HCT116 (cell line): Measurements from ENCODE around the gene GLDC. TPM values are rescaled to one million over a fixed set of nuclear protein-coding genes. Genes with fewer than 3 reads are reported as not detected.

ENCODE experiments used
- ATAC-seq: fragments of 200-7000 bp; cut with Tn5 transposase; 2 replicates; pipeline ENCODE4 v1.9.1; 2020; ENCODE audit warnings: mild to moderate bottlenecking, moderate library complexity
- BruUV-seq: library from RNA; stranded (reverse); fragments of 400-500 nt; replicated peaks from 2 replicates; lab custom pipeline; 2021; lab: Mats Ljungman, UMichigan
- CTCF ChIA-PET: fragments of 300-600 bp; sonication (Branson Sonifier 250); formaldehyde crosslinking; loops from one replicate; lab custom pipeline; 2021; ENCODE audit warnings: antibody characterized with exemption; lab: Charles Lee
- POLR2A ChIA-PET: fragments of 300-600, 350-600 bp; sonication (Branson Sonifier 250); formaldehyde crosslinking; loops from one replicate; lab custom pipeline; 2021; ENCODE audit warnings: antibody characterized with exemption; lab: Charles Lee
- RAD21 ChIA-PET, 2 experiments: fragments of 300-600 bp; sonication (Branson Sonifier 250); formaldehyde crosslinking; loops; one replicate each; lab custom pipeline; 2023; ENCODE audit warnings: low total read pairs in 2 of 2; ENCODE audit not compliant: uncharacterized antibody in 2 of 2, unreplicated experiment in 2 of 2, low non-redundant PET in 1 of 2; lab: Charles Lee
- DNase-seq: peaks from one replicate; pipeline ENCODE4 v3.0.0-alpha.2; 2010; ENCODE audit warnings: low read depth, low spot score
- H2AFZ ChIP-seq: fragments of 200-600 bp; shearing (Covaris generic), sonication (generic); 2 replicates; pipeline ENCODE4 v1.6.1; 2017; ENCODE audit warnings: low read depth, mixed run types, mixed read lengths, antibody characterized with exemption, low read length; ENCODE audit not compliant: poor library complexity, severe bottlenecking
- H3K27ac ChIP-seq: 2 replicates; pipeline ENCODE4 v1.5.1; 2012; ENCODE audit warnings: low read depth, low read length
- H3K27me3 ChIP-seq: fragments of 200-600 bp; sonication (generic); 2 replicates; pipeline ENCODE4 v1.6.1; 2016; ENCODE audit warnings: mixed run types, low read length, mixed read lengths; ENCODE audit not compliant: insufficient read depth
- H3K36me3 ChIP-seq, 2 experiments: fragments of 200-500 bp in 1 of 2; fragments of 200-600 bp in 1 of 2; sonication (Bioruptor generic) in 1 of 2; sonication (generic) in 1 of 2; 2 replicates each; pipeline versions ENCODE4 v1.5.1 to v1.6.1; 2014 to 2016; ENCODE audit warnings: low read length in 2 of 2, inconsistent platforms in 1 of 2, mixed read lengths in 1 of 2, mixed run types in 1 of 2; ENCODE audit not compliant: insufficient read depth in 2 of 2, control insufficient read depth in 1 of 2
- H3K4me1 ChIP-seq, 2 experiments: fragments of 200-600 bp in 1 of 2; sonication (generic) in 1 of 2; 2 replicates each; pipeline versions ENCODE4 v1.5.1 to v1.6.1; 2012 to 2017; ENCODE audit warnings: low read length in 2 of 2, inconsistent platforms in 1 of 2, mild to moderate bottlenecking in 1 of 2, mixed read lengths in 1 of 2, mixed run types in 1 of 2, moderate library complexity in 1 of 2; ENCODE audit not compliant: insufficient read depth in 2 of 2, control insufficient read depth in 1 of 2
- H3K4me2 ChIP-seq: fragments of 200-600 bp; sonication (generic); 2 replicates; pipeline ENCODE4 v1.6.1; 2017; ENCODE audit warnings: mixed run types, low read length, mixed read lengths
- H3K4me3 ChIP-seq, 2 experiments: fragments of 200-600 bp in 1 of 2; sonication (generic) in 1 of 2; replicated peaks in 1 of 2; 2 replicates each; pipeline ENCODE4 v1.5.1; 2011 to 2016; ENCODE audit warnings: low read length in 2 of 2, control low read depth in 1 of 2, low read depth in 1 of 2, mild to moderate bottlenecking in 1 of 2, mixed read lengths in 1 of 2, mixed run types in 1 of 2
- H3K79me2 ChIP-seq: fragments of 200-600 bp; sonication (generic); 2 replicates; pipeline ENCODE4 v1.6.1; 2017; ENCODE audit warnings: mild to moderate bottlenecking, mixed run types, low read length, moderate library complexity, mixed read lengths; ENCODE audit not compliant: insufficient read depth
- H3K9ac ChIP-seq: fragments of 200-600 bp; sonication (generic); 2 replicates; pipeline ENCODE4 v1.6.1; 2016; ENCODE audit warnings: low read length, mixed read lengths
- H3K9me2 ChIP-seq: fragments of 200-600 bp; sonication (generic), shearing (Covaris generic); 2 replicates; pipeline ENCODE4 v1.6.1; 2017; ENCODE audit warnings: mixed run types, mild to moderate bottlenecking, moderate library complexity; ENCODE audit not compliant: insufficient read depth
- H3K9me3 ChIP-seq, 2 experiments: fragments of 200-500 bp in 1 of 2; fragments of 200-600 bp in 1 of 2; sonication (Bioruptor generic) in 1 of 2; sonication (generic) in 1 of 2; 2 replicates each; pipeline ENCODE4 v1.6.1; 2014 to 2017; ENCODE audit warnings: low read length in 2 of 2, mixed read lengths in 2 of 2, inconsistent platforms in 1 of 2, low read depth in 1 of 2, mild to moderate bottlenecking in 1 of 2, mixed run types in 1 of 2, moderate library complexity in 1 of 2; ENCODE audit not compliant: control insufficient read depth in 1 of 2, insufficient read depth in 1 of 2
- H4K20me1 ChIP-seq: fragments of 200-600 bp; sonication (generic), shearing (Covaris generic); 2 replicates; pipeline ENCODE4 v1.6.1; 2017; ENCODE audit warnings: mixed run types, mild to moderate bottlenecking, moderate library complexity; ENCODE audit not compliant: insufficient read depth
- ATF3 ChIP-seq: IDR thresholded peaks from 2 replicates; pipeline ENCODE4 v1.6.1; 2012
- EGR1 ChIP-seq: IDR thresholded peaks from 2 replicates; pipeline ENCODE4 v1.6.1; 2012; ENCODE audit warnings: low read depth
- EZH2 ChIP-seq: fragments of 200-600 bp; sonication (generic); IDR thresholded peaks from 2 replicates; pipeline ENCODE4 v1.6.1; 2017; ENCODE audit warnings: antibody characterized with exemption, mixed run types
- EZH2phosphoT487 ChIP-seq: fragments of 200-600 bp; IDR thresholded peaks from 2 replicates; pipeline ENCODE4 v1.6.1; 2018; ENCODE audit warnings: antibody characterized with exemption, borderline replicate concordance
- FOSL1 ChIP-seq: IDR thresholded peaks from 2 replicates; pipeline ENCODE4 v1.6.1; 2012; ENCODE audit warnings: low read depth
- POLR2AphosphoS5 ChIP-seq: IDR thresholded peaks from 2 replicates; pipeline ENCODE4 v1.6.1; 2011; ENCODE audit warnings: mild to moderate bottlenecking, low read depth, low read length, moderate library complexity
- RAD21 ChIP-seq: IDR thresholded peaks from 2 replicates; pipeline ENCODE4 v1.6.1; 2012; ENCODE audit warnings: low read depth, mild to moderate bottlenecking
- TCF7L2 ChIP-seq: IDR thresholded peaks from 2 replicates; pipeline ENCODE4 v1.7.0; 2011; ENCODE audit warnings: borderline replicate concordance, inconsistent platforms; ENCODE audit not compliant: insufficient read depth, insufficient read length; ENCODE audit errors: extremely low read depth
- YY1 ChIP-seq: IDR thresholded peaks from 2 replicates; pipeline ENCODE4 v1.6.1; 2011; ENCODE audit warnings: low read length, low read depth, moderate library complexity, mild to moderate bottlenecking; ENCODE audit not compliant: insufficient replicate concordance; ENCODE audit errors: extremely low read depth
- ZBTB33 ChIP-seq: IDR thresholded peaks from 2 replicates; pipeline ENCODE4 v1.6.1; 2011; ENCODE audit warnings: mild to moderate bottlenecking, low read length, moderate library complexity; ENCODE audit not compliant: insufficient replicate concordance; ENCODE audit errors: extremely low read depth
- ZNF274 ChIP-seq: fragments of 200-500 bp; sonication (Bioruptor generic); IDR thresholded peaks from 2 replicates; pipeline ENCODE4 v1.6.1; 2014; ENCODE audit warnings: mild to moderate bottlenecking, low read depth, low read length, inconsistent platforms
- intact Hi-C: fragments of 100-400 bp; cut with micrococcal nuclease; formaldehyde crosslinking; loops from 2 replicates; pipeline ENCODE4 v1.10.0; 2022
- total RNA-seq: library from RNA; stranded (reverse); gene quantifications from one replicate; pipeline ENCODE4 v1.2.1, GENCODE V29; 2021; ENCODE audit not compliant: unreplicated experiment
- TF ChIP-seq, protein P1 (sequence below), 3 experiments: fragments of 200-600 bp in 1 of 3; sonication (generic) in 1 of 3; IDR thresholded peaks in 2 of 3; conservative IDR thresholded peaks in 1 of 3; 2 replicates each; pipeline ENCODE4 v1.5.1; 2012 to 2017; ENCODE audit warnings: low read depth in 2 of 3, low read length in 2 of 3, antibody characterized with exemption in 1 of 3, borderline replicate concordance in 1 of 3, control low read depth in 1 of 3, mild to moderate bottlenecking in 1 of 3, mixed read lengths in 1 of 3, mixed run types in 1 of 3, moderate library complexity in 1 of 3; ENCODE audit not compliant: insufficient read depth in 1 of 3

Gene GLDC
- total RNA-seq, 1 experiment from 2014 or later: 4.9 TPM

DNA sequence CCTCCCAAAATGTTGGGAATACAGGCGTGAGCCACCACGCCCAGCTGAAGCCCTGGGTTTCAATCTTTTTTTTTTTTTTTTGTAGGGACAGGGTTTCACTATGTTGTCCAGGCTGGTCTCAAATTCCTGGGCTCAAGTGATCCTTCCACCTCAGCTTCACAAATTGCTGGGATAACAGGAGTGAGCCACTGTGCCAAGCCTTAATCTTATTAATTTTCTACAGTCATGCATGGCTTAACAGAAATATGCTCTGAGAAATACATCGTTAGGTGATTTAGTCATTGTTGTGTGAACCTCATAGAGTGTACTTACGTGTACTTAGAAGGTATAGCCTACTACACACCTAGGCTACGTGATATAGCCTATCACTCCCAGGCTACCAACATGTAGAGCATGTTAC lies 31.0 kb downstream of the GLDC start:
- no peaks in the 10 kb centered on the region for H4K20me1 ChIP-seq
- DNase-seq (no peak), ATAC-seq (no peak)
- no peaks in the 10 kb centered on the region for H3K4me1 ChIP-seq
- H3K27me3 ChIP-seq: no peaks in the 10 kb centered on the region
- H3K9ac ChIP-seq: no peak overlapping the region
- POLR2A ChIA-PET: no interaction called here
- no peaks in the 10 kb centered on the region for H3K79me2 ChIP-seq
- no peak overlapping the region for H3K27ac ChIP-seq
- CTCF ChIA-PET: no interaction called here
- RAD21 ChIA-PET: no interaction called here
- H3K9me3 ChIP-seq: no peaks in the 10 kb centered on the region
- no TSS peak for BruUV-seq
- intact Hi-C loops: no loop called here
- no peak for TF ChIP-seq ZNF274
- TF ChIP-seq, protein P1, sequence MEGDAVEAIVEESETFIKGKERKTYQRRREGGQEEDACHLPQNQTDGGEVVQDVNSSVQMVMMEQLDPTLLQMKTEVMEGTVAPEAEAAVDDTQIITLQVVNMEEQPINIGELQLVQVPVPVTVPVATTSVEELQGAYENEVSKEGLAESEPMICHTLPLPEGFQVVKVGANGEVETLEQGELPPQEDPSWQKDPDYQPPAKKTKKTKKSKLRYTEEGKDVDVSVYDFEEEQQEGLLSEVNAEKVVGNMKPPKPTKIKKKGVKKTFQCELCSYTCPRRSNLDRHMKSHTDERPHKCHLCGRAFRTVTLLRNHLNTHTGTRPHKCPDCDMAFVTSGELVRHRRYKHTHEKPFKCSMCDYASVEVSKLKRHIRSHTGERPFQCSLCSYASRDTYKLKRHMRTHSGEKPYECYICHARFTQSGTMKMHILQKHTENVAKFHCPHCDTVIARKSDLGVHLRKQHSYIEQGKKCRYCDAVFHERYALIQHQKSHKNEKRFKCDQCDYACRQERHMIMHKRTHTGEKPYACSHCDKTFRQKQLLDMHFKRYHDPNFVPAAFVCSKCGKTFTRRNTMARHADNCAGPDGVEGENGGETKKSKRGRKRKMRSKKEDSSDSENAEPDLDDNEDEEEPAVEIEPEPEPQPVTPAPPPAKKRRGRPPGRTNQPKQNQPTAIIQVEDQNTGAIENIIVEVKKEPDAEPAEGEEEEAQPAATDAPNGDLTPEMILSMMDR (IDR thresholded peaks at IDR 0.05 in 2 of 3, conservative IDR thresholded peaks at IDR 0.05 in 1 of 3; ENCODE audit: borderline replicate concordance in 1 of 3, insufficient read depth in 1 of 3, low read depth in 2 of 3, low read length in 2 of 3): no peak
- no peak for TF ChIP-seq EZH2
- no peak for TF ChIP-seq FOSL1
- TF ChIP-seq, all 23 proteins: peak for 0
- H3K9me2 ChIP-seq: no peaks in the 10 kb centered on the region
- no peak overlapping the region for H3K4me3 ChIP-seq
- H3K36me3 ChIP-seq: no peaks in the 10 kb centered on the region
- no peak overlapping the region for H3K4me2 ChIP-seq
- H2AFZ ChIP-seq: no peak overlapping the region

DNA sequence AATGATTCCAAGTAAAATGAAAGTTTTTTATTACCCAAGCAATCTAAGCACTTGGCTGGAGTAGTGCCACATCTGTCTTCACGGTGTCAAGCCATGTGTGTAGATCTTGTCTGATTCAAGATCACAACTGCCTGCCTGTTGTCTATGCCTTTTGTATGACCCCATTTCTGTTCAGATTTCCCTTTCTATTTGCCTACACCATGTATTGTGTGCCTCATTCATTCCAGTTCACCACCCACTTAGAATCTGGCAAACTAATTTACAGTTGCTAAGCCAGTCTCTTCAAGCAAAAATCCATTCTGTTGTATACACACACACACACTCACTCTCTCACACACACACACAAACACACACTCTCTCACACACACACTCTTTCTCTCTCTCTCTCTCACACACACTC lies 33.7 kb downstream of the GLDC start:
- H3K27me3 ChIP-seq: no peaks in the 10 kb centered on the region
- H3K79me2 ChIP-seq: no peaks in the 10 kb centered on the region
- no TSS peak for BruUV-seq
- no peak overlapping the region for H3K4me2 ChIP-seq
- intact Hi-C loops: no loop called here
- ChIA-PET CTCF (no interaction called here), POLR2A (no interaction called here), RAD21 (no interaction called here)
- H2AFZ ChIP-seq: no peak overlapping the region
- no peak overlapping the region for H3K27ac ChIP-seq
- no peak overlapping the region for H3K9ac ChIP-seq
- no peaks in the 10 kb centered on the region for H3K4me1 ChIP-seq
- no peak overlapping the region for H3K4me3 ChIP-seq
- no peaks in the 10 kb centered on the region for H3K9me2 ChIP-seq
- no peak for ATAC-seq
- no peaks in the 10 kb centered on the region for H3K9me3 ChIP-seq
- H4K20me1 ChIP-seq: no peaks in the 10 kb centered on the region
- DNase-seq: no peak
- no peaks in the 10 kb centered on the region for H3K36me3 ChIP-seq
- TF ChIP-seq POLR2AphosphoS5 (no peak), RAD21 (no peak), EGR1 (no peak), EZH2phosphoT487 (no peak), TCF7L2 (no peak), ATF3 (no peak), ZBTB33 (no peak), YY1 (no peak)
